Right lobe of liver (tissue), 4 donors: ENCODE data around the gene CASP3.

Experiments used
- POLR2A ChIP-seq: fragments of 450-650 bp; IDR thresholded peaks from one replicate; pipeline ENCODE4 v1.6.1; 2017; ENCODE audit warnings: antibody characterized with exemption, mild to moderate bottlenecking
- TF ChIP-seq, protein P1 (sequence below), 4 donors: fragments of 200-600 bp in 3 of 4; fragments of 450-650 bp in 1 of 4; IDR thresholded peaks; one replicate each; pipeline versions ENCODE4 v1.5.1 to v1.8.0; 2016 to 2022; ENCODE audit warnings: antibody characterized with exemption in 4 of 4, mild to moderate bottlenecking in 2 of 4
- donor health status: DM: no; HTN: no; CAD: no.
- donor health status: DM: no; HTN: no; CAD: no.
- donor health status: DM: no; HTN: yes; CAD: no.

DNA sequence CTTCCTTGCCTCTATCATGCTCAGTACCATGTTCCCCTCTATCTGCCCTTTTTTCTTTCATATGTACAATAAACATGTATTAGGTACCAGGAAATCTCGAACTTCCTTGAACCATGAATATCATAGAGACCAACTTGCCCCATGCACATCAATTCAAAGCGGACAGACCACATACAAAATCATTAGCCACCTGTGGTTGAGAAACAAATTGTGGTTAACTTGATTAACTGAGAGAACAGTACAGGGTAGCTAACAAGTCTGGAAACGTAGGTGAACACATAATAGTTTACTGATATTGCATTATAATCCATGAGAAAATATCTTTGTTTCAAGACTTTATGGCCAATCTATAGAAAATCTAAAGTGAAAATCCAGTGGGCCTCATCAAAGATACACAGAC lies 8.2 kb downstream of the CASP3 start:
- TF ChIP-seq, protein P1, sequence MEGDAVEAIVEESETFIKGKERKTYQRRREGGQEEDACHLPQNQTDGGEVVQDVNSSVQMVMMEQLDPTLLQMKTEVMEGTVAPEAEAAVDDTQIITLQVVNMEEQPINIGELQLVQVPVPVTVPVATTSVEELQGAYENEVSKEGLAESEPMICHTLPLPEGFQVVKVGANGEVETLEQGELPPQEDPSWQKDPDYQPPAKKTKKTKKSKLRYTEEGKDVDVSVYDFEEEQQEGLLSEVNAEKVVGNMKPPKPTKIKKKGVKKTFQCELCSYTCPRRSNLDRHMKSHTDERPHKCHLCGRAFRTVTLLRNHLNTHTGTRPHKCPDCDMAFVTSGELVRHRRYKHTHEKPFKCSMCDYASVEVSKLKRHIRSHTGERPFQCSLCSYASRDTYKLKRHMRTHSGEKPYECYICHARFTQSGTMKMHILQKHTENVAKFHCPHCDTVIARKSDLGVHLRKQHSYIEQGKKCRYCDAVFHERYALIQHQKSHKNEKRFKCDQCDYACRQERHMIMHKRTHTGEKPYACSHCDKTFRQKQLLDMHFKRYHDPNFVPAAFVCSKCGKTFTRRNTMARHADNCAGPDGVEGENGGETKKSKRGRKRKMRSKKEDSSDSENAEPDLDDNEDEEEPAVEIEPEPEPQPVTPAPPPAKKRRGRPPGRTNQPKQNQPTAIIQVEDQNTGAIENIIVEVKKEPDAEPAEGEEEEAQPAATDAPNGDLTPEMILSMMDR (IDR thresholded peaks at IDR 0.05) = no peak
- TF ChIP-seq POLR2A = no peak
